CD4-positive, alpha-beta T cell treated with Interleukin-4 for 1 hour (primary cell): ENCODE measurements around the gene TMA7B.

Experiments
- DNase-seq, 2 donors: peaks; one replicate each; pipeline ENCODE4 v3.0.0-alpha.2; 2020 to 2022

Gene TMA7B

DNA sequence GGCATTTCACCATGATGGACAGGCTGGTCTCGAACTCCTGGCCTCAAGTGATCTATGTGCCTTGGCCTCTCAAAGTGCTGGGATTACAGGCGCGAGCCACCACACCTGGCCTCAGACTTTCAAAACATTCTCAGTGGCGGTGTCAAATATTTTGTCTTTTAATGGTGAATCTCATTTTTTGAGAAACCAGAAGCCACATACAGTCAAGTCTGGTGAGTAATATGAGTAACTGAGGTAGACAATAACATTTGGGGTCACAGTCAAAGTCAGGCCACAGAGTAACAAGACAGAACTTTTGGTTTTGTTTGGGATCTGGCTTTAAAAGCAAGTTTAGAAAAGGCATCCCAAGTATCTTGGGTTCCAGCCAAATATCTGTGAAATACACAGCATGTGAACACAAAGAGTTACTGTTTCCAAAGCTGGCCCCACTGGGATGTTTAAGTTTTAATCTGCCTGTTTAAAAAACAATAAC lies 5.6 kb upstream of the TMA7B start:
- DNase-seq = no peak

DNA sequence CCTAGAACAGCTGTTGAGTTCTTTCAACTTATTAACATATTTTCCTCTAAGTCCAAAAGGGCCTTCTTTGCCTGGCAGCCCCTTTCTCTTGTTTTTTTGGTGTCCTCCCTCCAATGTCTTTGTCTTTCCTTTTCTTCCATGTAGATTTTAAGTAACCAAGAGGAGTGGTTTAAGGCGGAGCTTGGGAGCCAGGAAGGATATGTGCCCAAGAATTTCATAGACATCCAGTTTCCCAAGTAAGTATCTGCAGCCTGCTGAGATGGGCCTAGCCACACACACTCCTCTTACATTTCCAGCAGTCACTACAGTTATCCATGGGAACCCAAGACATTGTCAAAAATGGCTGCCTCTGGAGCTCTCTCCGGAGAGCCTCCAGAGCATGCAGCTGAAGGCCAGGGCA lies 4.5 kb upstream of the TMA7B start:
- no peak for DNase-seq

DNA sequence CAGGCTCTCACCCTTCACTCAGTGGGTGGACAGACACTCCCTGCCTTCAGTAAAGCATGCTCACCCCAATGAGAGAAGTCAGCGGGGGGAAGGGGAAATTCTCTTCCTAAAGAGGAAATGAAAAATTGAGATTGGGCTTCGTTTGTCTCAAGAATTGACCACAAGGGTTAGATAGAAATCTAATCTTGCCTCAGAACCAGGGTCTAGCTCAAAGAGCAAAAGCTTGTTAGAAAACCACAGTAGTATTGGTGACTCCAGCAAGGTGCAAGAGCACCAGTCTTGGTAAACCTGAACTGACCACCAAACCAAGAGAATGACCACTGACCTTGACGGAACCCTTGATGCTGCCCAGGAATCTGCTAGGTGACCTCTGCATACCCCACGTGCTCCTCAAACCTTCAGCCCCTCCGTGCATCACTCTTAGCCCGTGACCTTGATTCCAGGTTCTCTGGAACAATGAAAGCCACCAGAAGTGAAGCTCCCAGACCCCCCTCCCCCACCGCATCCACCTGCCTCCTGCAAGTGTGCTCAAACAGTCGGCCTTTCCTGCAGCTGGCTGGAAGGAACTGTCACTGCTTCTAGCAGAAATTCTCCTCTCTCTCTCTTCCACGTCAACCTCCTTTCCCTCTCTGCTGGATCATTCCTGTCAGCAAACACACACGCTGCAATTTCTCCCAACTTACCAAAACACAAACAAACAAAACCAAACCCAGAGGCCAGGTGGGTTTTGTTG lies 3.1 kb upstream of the TMA7B start:
- DNase-seq = no peak

DNA sequence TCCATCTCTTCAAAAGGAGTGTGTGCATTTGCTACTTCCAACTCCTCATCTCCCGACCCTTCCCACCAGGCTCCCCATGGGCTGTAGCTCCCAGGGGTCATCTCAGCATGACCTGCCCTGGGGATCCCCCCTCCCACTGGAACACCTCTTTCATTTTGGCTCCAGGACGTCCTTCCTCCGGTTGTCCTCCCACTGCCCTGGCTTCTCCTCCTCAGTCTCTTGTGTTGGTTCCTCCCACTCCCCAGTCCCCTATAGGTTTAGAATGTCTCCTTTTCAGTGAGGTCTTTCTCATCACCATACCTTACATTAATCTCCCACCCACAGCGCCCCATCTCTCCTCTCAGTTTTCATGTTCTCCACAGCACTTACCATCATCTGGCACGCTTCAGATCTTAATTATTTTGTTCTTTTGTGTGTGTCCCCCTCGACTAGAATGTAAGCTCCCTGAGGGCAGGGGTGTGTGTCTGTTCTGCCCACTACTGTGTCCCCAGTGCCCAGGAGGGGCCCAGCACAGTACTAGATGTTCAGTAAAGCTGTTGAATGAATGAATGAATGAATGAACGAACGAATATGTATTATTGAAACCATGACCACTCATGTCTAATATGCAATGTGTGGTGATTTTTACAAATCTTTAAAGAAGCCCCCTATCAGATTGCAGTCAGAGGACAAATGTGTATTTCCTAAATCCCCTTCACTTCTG lies 2.0 kb upstream of the TMA7B start:
- no peak for DNase-seq

DNA sequence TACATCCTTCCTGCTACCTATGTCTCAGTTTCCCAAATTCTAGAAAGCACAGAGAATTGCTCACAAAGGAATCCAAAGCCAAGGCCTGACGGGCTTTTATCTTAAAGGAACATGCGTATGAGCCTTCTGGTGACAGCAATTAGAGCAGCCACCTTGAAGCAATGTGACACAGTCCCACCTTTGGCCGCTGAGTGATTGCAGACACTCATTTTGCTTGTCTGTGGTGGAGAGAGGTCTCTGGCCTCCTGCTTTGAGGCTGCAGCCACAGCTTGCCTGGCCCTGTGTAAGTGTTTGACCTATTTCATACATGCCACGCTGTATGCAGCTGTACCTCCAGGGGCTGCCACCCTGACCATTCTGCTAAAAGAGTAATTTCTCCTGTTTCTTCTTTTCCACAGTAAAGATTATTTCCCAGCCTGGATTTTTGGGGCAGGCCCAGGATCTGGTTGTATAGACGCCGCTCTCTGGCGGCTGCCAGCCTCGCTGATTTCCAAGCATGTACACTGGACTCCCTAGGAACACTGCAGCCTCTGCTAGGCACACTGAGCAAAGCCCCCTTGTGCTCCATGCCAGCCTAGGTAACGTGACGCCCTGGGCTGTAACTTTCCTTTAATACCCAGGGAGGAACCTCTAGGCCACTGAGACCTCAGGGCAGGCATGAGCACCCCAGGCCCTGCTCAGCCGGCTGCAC lies 1.1 kb upstream of the TMA7B start:
- no peak for DNase-seq

DNA sequence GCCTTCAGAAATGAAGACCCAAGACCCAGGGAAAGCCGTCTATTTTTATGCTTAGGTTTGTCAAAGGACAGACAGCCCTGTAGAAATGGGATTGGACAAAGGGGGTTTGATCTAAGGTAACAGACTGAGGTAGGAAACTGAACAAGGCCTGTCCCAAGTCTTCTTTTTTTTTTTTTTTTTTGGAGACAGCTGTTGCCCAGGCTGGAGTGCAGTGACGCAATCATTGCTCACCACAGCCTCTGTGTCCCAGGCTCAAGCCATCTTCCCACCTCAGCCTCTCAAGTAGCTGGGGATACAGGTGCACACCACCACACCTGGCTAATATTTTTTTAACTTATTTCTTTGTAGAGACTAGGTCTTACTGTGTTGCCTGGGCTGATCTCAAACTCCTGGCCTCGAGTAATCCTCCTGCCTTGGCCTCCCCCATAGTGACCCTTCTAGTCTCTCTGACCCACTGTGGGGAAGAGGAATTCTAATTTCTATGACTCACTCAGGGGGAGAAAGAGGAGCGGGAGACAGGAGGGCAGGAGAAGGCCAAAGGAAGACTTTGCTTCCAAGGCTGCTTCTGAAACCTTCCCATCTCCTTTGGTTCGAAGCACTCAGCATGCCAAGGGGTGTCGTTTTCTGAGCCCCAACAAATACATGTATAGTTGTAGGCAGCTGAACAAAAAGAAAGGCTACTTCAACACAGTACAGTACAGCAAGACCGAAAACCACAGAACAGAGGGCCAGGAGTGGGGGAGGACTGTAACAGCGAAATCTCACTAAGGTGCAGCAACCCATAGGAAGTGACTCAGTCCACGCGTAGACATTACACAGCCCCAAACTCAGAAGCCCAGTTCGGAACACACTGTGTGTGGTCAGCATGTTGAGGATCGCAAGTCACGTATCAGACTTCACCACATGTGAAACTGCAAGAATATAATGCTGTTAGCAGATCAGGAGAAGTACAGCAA lies 872 bp downstream of the TMA7B start:
- peak; percentile 77 to 82 for DNase-seq

DNA sequence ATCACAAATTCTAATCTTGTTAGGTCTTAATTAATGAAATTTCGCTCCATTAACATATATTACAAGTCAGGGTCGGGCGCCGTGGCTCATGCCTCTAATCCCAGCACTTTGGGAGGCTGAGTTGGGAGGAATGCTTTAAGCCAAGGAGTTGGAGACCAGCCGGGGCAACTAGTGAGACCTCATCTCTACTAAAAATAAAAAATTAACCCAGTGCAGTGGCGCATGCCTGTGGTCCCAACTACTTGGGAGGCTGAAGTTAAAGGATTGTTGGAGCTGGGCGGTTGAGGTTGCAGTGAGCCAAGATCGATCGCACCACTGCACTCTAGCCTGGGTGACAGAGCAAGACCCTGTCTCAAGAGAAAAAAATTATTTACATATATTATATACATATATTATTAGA lies 1.9 kb downstream of the TMA7B start:
- no peak for DNase-seq

DNA sequence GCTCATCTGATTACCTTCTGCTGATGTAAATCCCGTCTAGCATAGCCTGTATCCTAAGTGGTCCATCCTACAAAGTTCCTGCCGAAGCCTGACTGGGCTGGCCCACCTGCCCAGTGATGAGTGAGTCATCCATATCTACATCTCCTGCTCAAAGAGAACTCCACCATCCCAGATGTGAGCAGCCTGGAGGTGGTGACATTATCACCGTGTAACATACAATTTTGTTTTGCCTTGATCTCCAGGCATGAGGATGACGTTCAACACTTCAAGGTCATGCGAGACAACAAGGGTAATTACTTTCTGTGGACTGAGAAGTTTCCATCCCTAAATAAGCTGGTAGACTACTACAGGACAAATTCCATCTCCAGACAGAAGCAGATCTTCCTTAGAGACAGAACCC lies 5.6 kb downstream of the TMA7B start:
- no peak for DNase-seq

DNA sequence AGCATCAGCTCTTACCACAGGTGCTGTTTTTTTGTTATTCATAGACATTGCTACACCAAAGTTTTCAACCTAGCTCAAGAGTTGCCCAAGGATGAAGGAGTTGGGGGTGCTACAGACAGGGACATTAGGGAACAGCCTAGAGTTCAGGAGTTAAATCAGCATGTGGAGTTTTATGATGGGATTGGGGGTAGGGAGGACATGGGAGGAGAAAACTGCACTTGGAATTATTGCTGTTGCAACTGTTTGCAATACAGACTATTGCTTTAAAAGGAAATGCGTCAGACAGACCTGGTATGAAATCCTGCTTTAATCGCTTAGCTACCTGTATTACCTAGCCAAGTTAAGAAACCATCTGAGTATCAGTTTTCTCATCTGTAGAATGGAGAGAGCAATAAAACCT lies 6.3 kb downstream of the TMA7B start:
- no peak for DNase-seq

DNA sequence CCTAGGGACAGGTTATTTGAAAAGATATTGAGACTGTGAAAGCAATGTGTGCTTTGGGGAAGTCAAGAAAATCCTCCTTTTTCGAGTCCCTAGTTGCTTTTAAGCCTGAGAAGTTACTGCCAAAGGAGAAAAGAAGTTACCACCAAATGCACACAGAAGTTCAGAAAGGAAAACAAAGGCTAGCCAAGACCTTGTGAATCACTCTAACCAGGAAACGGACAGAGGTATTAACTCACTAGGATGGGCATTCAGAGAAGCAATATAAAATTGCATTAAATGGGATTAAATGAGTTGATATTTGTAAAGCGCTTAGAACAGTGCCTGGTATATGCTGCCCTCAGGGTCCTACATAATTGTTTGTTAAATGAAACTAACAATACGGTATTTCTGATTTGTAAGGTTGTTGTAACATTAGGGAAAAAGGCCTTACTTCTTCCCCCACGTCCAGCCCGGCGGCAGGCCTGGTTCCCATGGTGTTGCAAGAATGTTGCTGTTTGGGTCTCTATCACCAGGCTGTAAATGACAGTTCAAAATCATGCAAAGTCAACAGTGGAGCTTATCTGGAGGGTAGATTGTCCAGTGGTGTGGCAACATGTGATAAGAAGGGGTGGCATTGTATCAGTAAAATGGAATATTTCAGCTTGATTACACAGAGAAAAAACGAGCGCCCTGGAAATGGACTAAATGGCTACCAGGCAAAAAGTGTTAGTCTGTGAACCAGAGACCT lies 7.1 kb downstream of the TMA7B start:
- DNase-seq = no peak

DNA sequence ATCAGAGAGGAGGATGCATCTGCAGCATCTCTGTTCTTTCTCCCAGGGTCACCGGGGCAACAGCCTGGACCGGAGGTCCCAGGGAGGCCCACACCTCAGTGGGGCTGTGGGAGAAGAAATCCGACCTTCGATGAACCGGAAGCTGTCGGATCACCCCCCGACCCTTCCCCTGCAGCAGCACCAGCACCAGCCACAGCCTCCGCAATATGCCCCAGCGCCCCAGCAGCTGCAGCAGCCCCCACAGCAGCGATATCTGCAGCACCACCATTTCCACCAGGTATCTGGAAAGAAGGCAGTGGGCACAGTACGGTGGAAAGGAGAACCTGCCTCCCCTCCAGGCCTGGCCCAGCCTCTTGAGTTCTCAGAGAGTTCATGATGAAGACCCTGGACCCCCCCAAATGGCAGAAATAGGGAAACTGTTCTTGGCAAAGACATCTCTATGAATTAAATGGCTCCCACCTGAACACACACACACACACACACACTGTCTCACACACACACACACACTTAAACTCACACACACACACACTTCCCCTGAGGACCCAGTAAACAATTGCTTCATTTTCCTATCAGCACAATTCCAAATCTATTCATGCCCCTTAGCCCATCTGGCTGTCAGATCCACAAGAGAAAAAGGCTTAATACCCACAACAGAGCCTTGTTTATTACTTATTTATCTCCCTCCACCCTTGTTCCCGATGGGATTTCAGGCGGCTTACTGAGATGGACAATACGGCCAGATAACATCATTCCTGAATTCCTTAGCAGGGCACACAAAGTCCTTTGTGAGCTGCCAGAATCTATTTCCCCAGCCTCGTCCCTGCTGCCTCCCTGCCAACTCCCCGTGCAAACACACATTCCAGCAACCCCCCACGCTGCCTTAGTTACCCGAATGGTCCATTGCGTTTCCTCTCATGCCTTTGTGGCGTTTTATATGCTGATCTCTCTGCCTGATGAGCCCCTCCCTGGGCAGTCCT lies 8.1 kb downstream of the TMA7B start:
- no peak for DNase-seq

DNA sequence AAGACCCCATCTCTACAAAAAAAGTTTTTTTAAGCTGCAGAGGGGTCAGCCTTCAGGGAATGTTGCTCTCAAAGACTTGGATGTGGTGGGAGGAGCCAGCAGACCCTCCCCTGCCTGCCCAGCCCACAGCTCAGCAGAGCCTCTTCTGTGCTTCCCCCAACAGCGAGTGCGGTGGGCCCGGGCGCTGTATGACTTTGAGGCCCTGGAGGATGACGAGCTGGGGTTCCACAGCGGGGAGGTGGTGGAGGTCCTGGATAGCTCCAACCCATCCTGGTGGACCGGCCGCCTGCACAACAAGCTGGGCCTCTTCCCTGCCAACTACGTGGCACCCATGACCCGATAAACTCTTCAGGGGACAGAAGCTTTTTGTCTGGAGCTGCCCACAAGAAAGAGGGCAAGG lies 10.5 kb downstream of the TMA7B start:
- no peak for DNase-seq

DNA sequence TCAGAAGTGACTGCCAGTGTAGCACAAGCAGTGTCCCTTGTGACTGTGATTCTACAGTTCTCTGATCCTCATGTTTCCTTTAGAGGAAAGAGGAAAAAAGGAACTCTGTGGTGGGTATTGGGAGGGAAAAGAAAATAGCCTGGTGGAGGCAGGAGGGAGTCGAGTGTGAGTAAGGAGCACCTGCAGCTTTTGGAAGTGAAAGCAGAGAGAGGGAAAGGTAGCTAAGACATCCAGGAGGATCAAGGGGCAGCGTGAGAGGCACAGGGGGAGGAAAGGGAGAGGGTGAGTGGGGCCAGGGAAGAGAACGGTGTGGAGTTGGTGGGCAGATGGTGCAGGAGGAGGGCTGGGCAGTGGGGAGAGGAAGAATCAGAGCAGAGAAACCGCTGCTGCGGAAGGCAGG lies 12.4 kb downstream of the TMA7B start:
- no peak for DNase-seq

DNA sequence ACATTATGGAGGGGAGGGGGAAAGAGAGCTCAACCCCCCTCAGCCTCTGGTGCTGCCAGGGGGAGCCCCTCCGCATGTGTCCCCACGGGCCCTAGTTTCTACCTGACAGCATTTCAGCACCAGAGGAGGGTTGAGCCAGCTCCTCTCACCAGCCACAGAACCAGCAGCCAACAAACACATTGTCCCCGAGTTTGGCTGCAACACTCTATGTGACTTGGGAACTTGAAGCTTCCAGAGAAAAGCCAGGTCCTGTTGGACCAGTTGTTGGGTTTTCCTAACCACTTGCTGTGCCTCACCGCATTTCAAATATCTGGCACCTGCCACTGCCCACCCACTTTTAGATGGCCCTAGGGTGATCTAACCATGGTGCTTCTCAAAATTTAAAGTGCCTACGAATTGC lies 13.5 kb downstream of the TMA7B start:
- no peak for DNase-seq

DNA sequence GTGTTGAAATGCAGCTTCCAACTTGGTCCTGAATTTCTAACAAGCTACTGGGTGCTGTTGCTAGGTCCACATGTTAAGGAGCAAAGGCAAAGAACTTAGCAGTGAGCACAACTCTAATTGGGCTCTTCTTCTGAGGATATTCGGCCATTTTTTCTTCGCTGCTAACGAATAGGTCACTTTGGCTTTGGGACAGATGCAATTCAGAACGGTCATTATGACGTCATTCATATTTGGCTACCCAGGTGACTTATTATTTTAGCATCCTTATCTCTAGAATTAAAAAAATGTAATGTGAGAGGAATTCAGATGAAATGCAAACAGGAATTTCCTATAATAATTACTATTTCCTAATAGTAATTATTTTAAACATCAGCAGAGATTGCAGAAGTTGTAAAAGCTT lies 13.9 kb downstream of the TMA7B start:
- DNase-seq = no peak

DNA sequence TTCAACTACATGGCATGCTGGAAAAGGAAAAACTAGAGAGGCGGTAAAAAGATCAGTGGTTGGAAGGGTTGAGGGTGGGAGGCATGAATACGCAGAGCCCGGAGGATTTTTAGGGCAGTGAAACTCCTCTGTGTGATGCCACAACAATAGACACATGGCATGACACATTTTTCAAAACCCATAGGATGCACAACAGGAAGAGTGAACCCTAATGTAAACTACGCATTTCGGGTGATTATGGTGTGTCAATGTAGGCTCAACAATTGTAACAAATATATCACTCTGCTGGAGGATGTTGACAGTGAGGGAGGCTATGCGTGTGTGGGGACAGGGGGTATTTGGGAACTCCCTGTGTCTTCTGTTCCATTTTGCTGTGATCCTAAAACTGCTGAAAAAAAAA lies 18.9 kb downstream of the TMA7B start:
- no peak for DNase-seq

DNA sequence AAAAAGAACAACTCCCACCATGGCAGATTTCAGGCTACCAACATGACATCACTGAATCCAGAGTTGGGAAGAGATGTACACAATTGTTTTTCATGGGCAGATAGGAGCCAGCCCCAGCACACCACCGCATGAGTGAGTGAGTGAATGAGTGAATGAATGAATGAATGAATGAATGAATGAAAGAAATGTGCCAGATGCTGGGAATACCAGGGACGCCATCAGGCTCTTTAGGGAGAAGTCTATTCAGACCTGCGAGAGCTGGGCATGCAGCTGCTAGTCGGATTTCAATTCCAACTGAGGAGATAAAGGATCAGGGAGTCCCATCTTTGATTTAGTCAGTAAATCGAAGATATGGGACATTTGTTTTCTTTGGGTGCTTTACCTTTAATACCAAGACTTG lies 19.3 kb downstream of the TMA7B start:
- no peak for DNase-seq

DNA sequence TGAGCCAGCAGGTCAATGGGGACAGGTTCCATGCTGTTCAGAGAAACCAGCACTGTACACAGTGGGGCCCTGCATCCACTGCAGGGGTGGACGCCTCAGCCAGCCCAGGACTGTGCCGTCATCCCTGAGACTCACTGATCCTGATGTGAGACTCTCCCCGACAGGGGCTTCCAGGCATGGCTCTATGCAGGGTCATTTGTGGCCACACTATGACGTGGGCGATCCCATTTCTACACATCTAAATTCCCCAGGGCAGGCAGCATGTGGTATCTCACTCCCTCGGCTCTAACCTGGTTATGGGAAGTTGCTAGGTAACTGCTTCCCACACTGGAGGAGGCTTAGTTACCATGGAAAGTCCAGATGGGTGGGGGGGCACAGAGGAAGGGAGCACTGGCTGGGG lies 20.4 kb downstream of the TMA7B start:
- no peak for DNase-seq

DNA sequence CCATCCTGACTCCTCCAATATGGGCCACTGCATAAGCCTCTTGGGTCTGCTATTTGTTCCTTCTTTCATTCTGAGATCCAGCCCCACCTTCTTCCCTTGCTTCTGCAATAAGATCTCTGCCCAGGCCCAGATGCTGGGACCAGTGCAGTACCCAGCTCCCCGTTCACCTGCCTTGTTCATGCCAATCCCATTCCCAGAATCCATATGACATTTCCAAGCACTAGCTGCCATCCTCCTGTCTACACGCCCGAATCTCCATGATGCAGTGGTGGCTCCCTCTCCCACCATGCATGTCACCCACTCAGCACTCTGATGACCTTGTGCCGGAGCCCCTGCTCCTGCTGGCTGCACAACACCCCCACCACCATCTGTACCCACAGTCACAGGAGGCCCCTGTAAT lies 23.1 kb downstream of the TMA7B start:
- no peak for DNase-seq

DNA sequence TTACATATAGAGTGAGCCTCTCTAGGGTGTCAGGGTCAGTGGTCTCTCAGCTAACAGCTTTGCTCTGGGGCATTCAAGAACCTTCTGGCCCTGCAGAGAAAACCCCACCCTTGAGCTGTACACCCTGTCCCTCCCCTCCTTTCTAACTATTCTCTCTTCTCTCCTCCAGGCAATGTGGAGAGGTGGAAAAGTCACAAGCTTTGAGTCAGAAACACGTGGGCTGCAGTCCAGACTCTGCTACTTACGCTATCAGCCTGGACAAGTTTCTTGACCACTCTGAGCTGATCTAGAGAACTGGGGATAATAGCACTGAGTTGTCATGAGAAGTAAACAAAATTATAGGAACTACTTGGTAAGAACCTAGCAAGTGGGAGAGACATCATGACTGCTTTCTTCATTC lies 23.8 kb downstream of the TMA7B start:
- no peak for DNase-seq

DNA sequence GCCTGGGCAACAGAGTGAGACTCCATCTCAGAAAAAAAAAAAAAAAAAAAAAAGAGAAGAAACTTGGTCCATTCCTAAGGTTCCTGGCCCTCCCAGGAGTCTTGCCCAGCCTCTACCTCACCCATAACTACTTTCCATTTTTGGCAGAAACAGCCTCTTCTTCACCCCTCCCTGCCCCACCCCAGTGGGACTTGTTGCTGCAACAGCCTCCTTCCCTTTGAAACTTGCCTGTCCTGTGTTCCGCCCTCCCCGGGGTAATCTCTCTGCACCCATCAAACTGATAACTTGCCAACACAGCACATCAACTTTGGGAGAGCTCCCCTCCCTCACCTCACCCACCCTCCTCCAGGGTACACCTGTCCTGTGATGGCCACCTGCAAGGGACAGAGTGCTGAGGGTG lies 24.5 kb downstream of the TMA7B start:
- DNase-seq = no peak
